SK-N-SH (cell line): ENCODE results near the gene SLC25A26. TPM values are rescaled to one million over a fixed set of nuclear protein-coding genes. Genes with fewer than 3 reads are reported as not detected.

Experiments
- CTCF ChIA-PET: fragments of 300-600, 350-600 bp; formaldehyde crosslinking; extraction: SDS; loops from one replicate; lab custom pipeline; 2021; lab: Yijun Ruan, JAX
- POLR2A ChIA-PET: fragments of 350-600 bp; sonication (Branson Sonifier 250); formaldehyde crosslinking; extraction: SDS; loops from one replicate; lab custom pipeline; 2020; ENCODE audit warnings: antibody characterized with exemption, inconsistent platforms; lab: Yijun Ruan, JAX
- DNase-seq: peaks from one replicate; pipeline ENCODE4 v3.0.0; 2012
- H2AFZ ChIP-seq: fragments of 200-600 bp; sonication (generic); 2 replicates; pipeline ENCODE4 v1.8.1; 2016; ENCODE audit warnings: antibody characterized with exemption, mild to moderate bottlenecking, low read depth
- H3F3A ChIP-seq: fragments of 200-600 bp; sonication (generic); replicated peaks from 2 replicates; pipeline ENCODE3; 2016; ENCODE audit warnings: antibody characterized with exemption, mild to moderate bottlenecking; ENCODE audit not compliant: insufficient read depth
- H3K27ac ChIP-seq, 2 experiments: fragments of 200-500 bp in 1 of 2; fragments of 200-600 bp in 1 of 2; sonication (Bioruptor generic) in 1 of 2; sonication (generic), shearing (Covaris generic) in 1 of 2; 2 replicates each; pipeline versions ENCODE4 v1.5.1 to v1.6.1; 2014 to 2016; ENCODE audit warnings: low read depth in 2 of 2, inconsistent platforms in 1 of 2, low read length in 1 of 2, mild to moderate bottlenecking in 1 of 2, mixed read lengths in 1 of 2
- H3K27me3 ChIP-seq: fragments of 200-600 bp; sonication (generic), shearing (Covaris generic); 2 replicates; pipeline ENCODE4 v1.6.1; 2016; ENCODE audit warnings: mixed run types; ENCODE audit not compliant: insufficient read depth
- H3K36me3 ChIP-seq, 2 experiments: fragments of 200-500 bp in 1 of 2; fragments of 200-600 bp in 1 of 2; sonication (Bioruptor generic) in 1 of 2; sonication (generic) in 1 of 2; replicated peaks in 1 of 2; 2 replicates each; pipeline versions ENCODE3 to v1.5.1; 2014 to 2016; ENCODE audit warnings: low read length in 1 of 2, mild to moderate bottlenecking in 1 of 2; ENCODE audit not compliant: insufficient read depth in 2 of 2, control insufficient read depth in 1 of 2
- H3K4me1 ChIP-seq, 2 experiments: fragments of 200-500 bp in 1 of 2; fragments of 200-600 bp in 1 of 2; sonication (Bioruptor generic) in 1 of 2; sonication (generic), shearing (Covaris generic) in 1 of 2; 2 replicates each; pipeline versions ENCODE4 v1.5.1 to v1.6.1; 2014 to 2016; ENCODE audit warnings: low read depth in 1 of 2, low read length in 1 of 2, mixed run types in 1 of 2; ENCODE audit not compliant: insufficient read depth in 2 of 2, control insufficient read depth in 1 of 2
- H3K4me2 ChIP-seq: fragments of 200-600 bp; sonication (generic), shearing (Covaris generic); 2 replicates; pipeline ENCODE4 v1.6.1; 2017; ENCODE audit warnings: mixed run types
- H3K4me3 ChIP-seq, 2 experiments: fragments of 200-500 bp in 1 of 2; fragments of 200-600 bp in 1 of 2; sonication (Bioruptor generic) in 1 of 2; sonication (generic), shearing (Covaris generic) in 1 of 2; 2 replicates each; pipeline versions ENCODE4 v1.5.1 to v1.8.1; 2014 to 2016; ENCODE audit warnings: low read depth in 2 of 2, inconsistent platforms in 1 of 2, low read length in 1 of 2, mild to moderate bottlenecking in 1 of 2, mixed read lengths in 1 of 2, moderate library complexity in 1 of 2
- H3K79me2 ChIP-seq: fragments of 200-600 bp; sonication (generic); 2 replicates; pipeline ENCODE4 v1.8.1; 2017; ENCODE audit warnings: mild to moderate bottlenecking; ENCODE audit not compliant: insufficient read depth
- H3K9ac ChIP-seq: fragments of 200-600 bp; sonication (generic); 2 replicates; pipeline ENCODE4 v1.6.1; 2017; ENCODE audit warnings: mixed run types
- H3K9me2 ChIP-seq: fragments of 200-600 bp; sonication (generic); 2 replicates; pipeline ENCODE4 v1.6.1; 2017; ENCODE audit warnings: mixed run types
- H3K9me3 ChIP-seq: fragments of 200-600 bp; sonication (generic); 2 replicates; pipeline ENCODE4 v1.6.1; 2017; ENCODE audit warnings: mixed run types, mild to moderate bottlenecking, moderate library complexity
- H4K20me1 ChIP-seq: fragments of 200-600 bp; sonication (generic); 2 replicates; pipeline ENCODE4 v1.6.1; 2017; ENCODE audit warnings: mild to moderate bottlenecking, mixed run types; ENCODE audit not compliant: insufficient read depth
- CHD2 ChIP-seq: fragments of 150-350 bp; IDR thresholded peaks from 2 replicates; pipeline ENCODE4 v1.6.1; 2018; ENCODE audit warnings: low read length; ENCODE audit not compliant: partially characterized antibody
- ELF1 ChIP-seq: IDR thresholded peaks from 2 replicates; pipeline ENCODE4 v1.4.0; 2012
- FOXJ3 ChIP-seq: sonication (generic); formaldehyde crosslinking; IDR thresholded peaks from 2 replicates; pipeline ENCODE4 v1.5.1; 2020; ENCODE audit warnings: mild to moderate bottlenecking, missing genetic modification reagents
- GATA2 ChIP-seq: sonication (generic); formaldehyde crosslinking; IDR thresholded peaks from 2 replicates; pipeline ENCODE4 v1.5.0; 2020; ENCODE audit warnings: mild to moderate bottlenecking, missing genetic modification reagents
- JUND ChIP-seq: IDR thresholded peaks from 2 replicates; pipeline ENCODE4 v1.4.0; 2012
- NRF1 ChIP-seq: IDR thresholded peaks from 2 replicates; pipeline ENCODE4 v1.6.1; 2012; ENCODE audit warnings: low read depth, mild to moderate bottlenecking, low read length
- RAD21 ChIP-seq: IDR thresholded peaks from 2 replicates; pipeline ENCODE4 v1.6.1; 2012; ENCODE audit warnings: mild to moderate bottlenecking, low read length
- TAF1 ChIP-seq: IDR thresholded peaks from 2 replicates; pipeline ENCODE4 v1.6.1; 2012; ENCODE audit warnings: low read depth, mild to moderate bottlenecking, low read length, moderate library complexity, borderline replicate concordance
- TEAD4 ChIP-seq: IDR thresholded peaks from 2 replicates; pipeline ENCODE4 v1.4.0; 2012; ENCODE audit warnings: mild to moderate bottlenecking, borderline replicate concordance; ENCODE audit not compliant: insufficient read depth
- WGBS: methylation state at CpG from one replicate; pipeline ENCODE4 v1.1.6; 2017; ENCODE audit warnings: low lambda C conversion rate; 5-methylcytosine and 5-hydroxymethylcytosine counted together
- polyA plus RNA-seq, 3 experiments: library from polyadenylated mRNA; depleted of rRNA; stranded (reverse); fragments of >200 nt; gene quantifications; 2 replicates each; pipeline ENCODE4 v1.2.3, GENCODE V29; 2012
- TF ChIP-seq, protein P1 (sequence below): IDR thresholded peaks from 2 replicates; pipeline ENCODE4 v1.6.1; 2012; ENCODE audit warnings: mild to moderate bottlenecking, low read depth, low read length, moderate library complexity
- TF ChIP-seq, protein P2 (sequence below): IDR thresholded peaks from 2 replicates; pipeline ENCODE4; 2012
- TF ChIP-seq, protein P3 (sequence below): IDR thresholded peaks from 2 replicates; pipeline ENCODE4 v1.4.0; 2012; ENCODE audit warnings: low read depth
- TF ChIP-seq, protein P4 (sequence below): IDR thresholded peaks from 2 replicates; pipeline ENCODE4 v1.4.0; 2012; ENCODE audit warnings: low read depth, borderline replicate concordance
- TF ChIP-seq, protein P5 (sequence below): fragments of 150-350 bp; IDR thresholded peaks from 2 replicates; pipeline ENCODE4 v1.6.1; 2016; ENCODE audit warnings: mild to moderate bottlenecking, low read depth, low read length

SLC25A26 gene
- polyA plus RNA-seq, 1 of the 3 experiments (the other 2 are of a cell fraction): 31.8 TPM

DNA sequence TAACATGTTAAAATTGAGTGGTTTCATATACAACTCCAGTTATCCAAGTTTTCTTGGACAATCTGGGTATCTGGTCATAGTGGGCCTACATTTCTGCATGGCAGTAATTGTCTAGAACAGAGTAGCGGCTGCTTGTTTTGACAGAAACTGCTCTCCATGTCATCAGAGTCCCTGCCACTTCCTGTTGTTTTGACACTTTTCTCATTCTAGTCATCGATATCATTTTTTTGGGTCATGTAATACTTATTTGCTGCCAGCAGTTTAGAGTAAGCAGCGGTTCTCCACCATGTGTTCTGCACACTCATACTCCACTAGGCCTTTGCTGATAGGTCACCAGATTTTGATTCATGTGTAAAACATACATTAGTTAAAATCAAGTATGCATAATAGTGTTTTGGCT, 81.5 kb downstream of the SLC25A26 start (continued):
- TF ChIP-seq TAF1 (no peak), RAD21 (no peak)

DNA sequence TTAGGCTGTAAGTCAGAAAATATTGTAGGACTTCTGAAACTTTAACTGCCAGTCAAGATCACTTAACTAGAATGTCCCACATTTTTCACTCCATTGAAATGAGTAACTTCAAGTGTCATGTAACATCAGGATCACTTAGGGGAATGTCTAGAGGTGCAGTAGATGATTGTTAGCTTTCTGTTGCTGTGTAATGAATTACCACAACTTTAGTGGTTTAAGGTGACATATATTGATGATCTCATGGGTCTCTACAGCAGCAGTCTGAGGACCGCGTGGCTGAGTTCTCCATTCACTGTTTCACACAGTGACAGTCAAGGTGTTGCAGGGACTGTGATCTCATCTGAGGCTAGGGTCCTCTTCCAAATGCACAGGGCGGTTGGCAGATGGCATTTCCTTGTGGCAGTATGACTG, 82.7 kb downstream of the SLC25A26 start:
- no peaks in the 10 kb centered on the region for H3K36me3 ChIP-seq
- TF ChIP-seq GATA2 (CRISPR knock-in tag) (no peak), FOXJ3 (CRISPR knock-in tag) (no peak), CHD2 (no peak)
- TF ChIP-seq, protein P1, sequence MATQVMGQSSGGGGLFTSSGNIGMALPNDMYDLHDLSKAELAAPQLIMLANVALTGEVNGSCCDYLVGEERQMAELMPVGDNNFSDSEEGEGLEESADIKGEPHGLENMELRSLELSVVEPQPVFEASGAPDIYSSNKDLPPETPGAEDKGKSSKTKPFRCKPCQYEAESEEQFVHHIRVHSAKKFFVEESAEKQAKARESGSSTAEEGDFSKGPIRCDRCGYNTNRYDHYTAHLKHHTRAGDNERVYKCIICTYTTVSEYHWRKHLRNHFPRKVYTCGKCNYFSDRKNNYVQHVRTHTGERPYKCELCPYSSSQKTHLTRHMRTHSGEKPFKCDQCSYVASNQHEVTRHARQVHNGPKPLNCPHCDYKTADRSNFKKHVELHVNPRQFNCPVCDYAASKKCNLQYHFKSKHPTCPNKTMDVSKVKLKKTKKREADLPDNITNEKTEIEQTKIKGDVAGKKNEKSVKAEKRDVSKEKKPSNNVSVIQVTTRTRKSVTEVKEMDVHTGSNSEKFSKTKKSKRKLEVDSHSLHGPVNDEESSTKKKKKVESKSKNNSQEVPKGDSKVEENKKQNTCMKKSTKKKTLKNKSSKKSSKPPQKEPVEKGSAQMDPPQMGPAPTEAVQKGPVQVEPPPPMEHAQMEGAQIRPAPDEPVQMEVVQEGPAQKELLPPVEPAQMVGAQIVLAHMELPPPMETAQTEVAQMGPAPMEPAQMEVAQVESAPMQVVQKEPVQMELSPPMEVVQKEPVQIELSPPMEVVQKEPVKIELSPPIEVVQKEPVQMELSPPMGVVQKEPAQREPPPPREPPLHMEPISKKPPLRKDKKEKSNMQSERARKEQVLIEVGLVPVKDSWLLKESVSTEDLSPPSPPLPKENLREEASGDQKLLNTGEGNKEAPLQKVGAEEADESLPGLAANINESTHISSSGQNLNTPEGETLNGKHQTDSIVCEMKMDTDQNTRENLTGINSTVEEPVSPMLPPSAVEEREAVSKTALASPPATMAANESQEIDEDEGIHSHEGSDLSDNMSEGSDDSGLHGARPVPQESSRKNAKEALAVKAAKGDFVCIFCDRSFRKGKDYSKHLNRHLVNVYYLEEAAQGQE: no peak
- TF ChIP-seq, protein P2, sequence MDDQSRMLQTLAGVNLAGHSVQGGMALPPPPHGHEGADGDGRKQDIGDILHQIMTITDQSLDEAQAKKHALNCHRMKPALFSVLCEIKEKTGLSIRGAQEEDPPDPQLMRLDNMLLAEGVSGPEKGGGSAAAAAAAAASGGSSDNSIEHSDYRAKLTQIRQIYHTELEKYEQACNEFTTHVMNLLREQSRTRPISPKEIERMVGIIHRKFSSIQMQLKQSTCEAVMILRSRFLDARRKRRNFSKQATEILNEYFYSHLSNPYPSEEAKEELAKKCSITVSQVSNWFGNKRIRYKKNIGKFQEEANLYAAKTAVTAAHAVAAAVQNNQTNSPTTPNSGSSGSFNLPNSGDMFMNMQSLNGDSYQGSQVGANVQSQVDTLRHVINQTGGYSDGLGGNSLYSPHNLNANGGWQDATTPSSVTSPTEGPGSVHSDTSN: no peak
- no peak for DNase-seq
- WGBS: 100% methylated on average over 2 of the region's 3 CpGs
- no peak overlapping the region for H3K4me2 ChIP-seq
- no peaks in the 10 kb centered on the region for H3K27me3 ChIP-seq
- H3K9ac ChIP-seq: no peak overlapping the region
- no peak overlapping the region for H2AFZ ChIP-seq
- H3K27ac ChIP-seq: no peak overlapping the region
- no peaks in the 10 kb centered on the region for H3F3A ChIP-seq
- H3K79me2 ChIP-seq: no peaks in the 10 kb centered on the region
- ChIA-PET CTCF (no interaction called here), POLR2A (no interaction called here)
- H3K4me3 ChIP-seq: no peak overlapping the region
- H4K20me1 ChIP-seq: no peaks in the 10 kb centered on the region
- no peaks in the 10 kb centered on the region for H3K9me3 ChIP-seq
- no peaks in the 10 kb centered on the region; a peak in 1 of 4 replicates for H3K4me1 ChIP-seq
- H3K9me2 ChIP-seq: no peaks in the 10 kb centered on the region

DNA sequence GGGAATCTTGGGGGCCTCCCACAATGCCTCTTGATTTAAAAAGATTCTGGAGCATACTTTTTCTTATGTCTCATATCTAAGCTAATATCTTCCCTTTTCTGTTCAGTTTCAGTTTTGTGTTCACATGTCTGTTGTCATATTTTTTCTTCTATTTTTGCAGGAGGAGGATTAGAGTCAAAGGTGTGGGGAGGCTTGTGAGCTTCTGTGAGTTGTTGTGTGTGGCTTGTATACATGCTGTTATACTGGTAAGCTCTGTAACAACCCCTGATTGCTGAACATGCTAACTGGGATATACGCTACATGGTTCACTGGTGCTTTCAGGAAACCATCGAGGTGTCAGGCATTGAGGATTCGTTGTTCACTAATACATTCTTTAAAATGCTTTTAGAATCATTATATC, 83.5 kb downstream of the SLC25A26 start:
- H3K27me3 ChIP-seq: no peaks in the 10 kb centered on the region
- H3K79me2 ChIP-seq: no peaks in the 10 kb centered on the region
- ChIA-PET CTCF (interaction anchor here (0.6 to 1.0 kb wide), 2 partner anchors 74 to 169 kb away, joined by 3 read pairs; no protein-coding TSS in a partner anchor), POLR2A (no interaction called here)
- no peaks in the 10 kb centered on the region; a peak in 1 of 4 replicates for H3K4me1 ChIP-seq
- no peaks in the 10 kb centered on the region for H3F3A ChIP-seq
- no peak overlapping the region for H2AFZ ChIP-seq
- no peak for DNase-seq
- H3K9ac ChIP-seq: no peak overlapping the region
- no peaks in the 10 kb centered on the region for H3K36me3 ChIP-seq
- H3K27ac ChIP-seq: no peak overlapping the region
- H3K9me3 ChIP-seq: no peaks in the 10 kb centered on the region
- WGBS: 93% methylated on average over 3 of the region's 3 CpGs
- H3K4me3 ChIP-seq: no peak overlapping the region
- no peaks in the 10 kb centered on the region for H3K9me2 ChIP-seq
- H4K20me1 ChIP-seq: no peaks in the 10 kb centered on the region
- H3K4me2 ChIP-seq: no peak overlapping the region
- TF ChIP-seq, protein P1: no peak
- TF ChIP-seq FOXJ3 (CRISPR knock-in tag): no peak
- TF ChIP-seq TEAD4: no peak
- TF ChIP-seq, protein P3, sequence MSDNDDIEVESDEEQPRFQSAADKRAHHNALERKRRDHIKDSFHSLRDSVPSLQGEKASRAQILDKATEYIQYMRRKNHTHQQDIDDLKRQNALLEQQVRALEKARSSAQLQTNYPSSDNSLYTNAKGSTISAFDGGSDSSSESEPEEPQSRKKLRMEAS: no peak
- TF ChIP-seq, protein P4, sequence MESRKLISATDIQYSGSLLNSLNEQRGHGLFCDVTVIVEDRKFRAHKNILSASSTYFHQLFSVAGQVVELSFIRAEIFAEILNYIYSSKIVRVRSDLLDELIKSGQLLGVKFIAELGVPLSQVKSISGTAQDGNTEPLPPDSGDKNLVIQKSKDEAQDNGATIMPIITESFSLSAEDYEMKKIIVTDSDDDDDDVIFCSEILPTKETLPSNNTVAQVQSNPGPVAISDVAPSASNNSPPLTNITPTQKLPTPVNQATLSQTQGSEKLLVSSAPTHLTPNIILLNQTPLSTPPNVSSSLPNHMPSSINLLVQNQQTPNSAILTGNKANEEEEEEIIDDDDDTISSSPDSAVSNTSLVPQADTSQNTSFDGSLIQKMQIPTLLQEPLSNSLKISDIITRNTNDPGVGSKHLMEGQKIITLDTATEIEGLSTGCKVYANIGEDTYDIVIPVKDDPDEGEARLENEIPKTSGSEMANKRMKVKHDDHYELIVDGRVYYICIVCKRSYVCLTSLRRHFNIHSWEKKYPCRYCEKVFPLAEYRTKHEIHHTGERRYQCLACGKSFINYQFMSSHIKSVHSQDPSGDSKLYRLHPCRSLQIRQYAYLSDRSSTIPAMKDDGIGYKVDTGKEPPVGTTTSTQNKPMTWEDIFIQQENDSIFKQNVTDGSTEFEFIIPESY: no peak
- no peak for TF ChIP-seq JUND
- TF ChIP-seq NRF1: no peak
- TF ChIP-seq, protein P5, sequence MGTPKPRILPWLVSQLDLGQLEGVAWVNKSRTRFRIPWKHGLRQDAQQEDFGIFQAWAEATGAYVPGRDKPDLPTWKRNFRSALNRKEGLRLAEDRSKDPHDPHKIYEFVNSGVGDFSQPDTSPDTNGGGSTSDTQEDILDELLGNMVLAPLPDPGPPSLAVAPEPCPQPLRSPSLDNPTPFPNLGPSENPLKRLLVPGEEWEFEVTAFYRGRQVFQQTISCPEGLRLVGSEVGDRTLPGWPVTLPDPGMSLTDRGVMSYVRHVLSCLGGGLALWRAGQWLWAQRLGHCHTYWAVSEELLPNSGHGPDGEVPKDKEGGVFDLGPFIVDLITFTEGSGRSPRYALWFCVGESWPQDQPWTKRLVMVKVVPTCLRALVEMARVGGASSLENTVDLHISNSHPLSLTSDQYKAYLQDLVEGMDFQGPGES: no peak
- no peak for TF ChIP-seq ELF1
